Activated CD8-positive, alpha-beta memory T cell treated with anti-CD3 and anti-CD28 coated beads for 1 hour (primary cell): ENCODE measurements around the gene SSBP1.
"Not testable (repeated sequence)": the region's sequence is repeated elsewhere in the genome, so short reads cannot be mapped to it uniquely, and the experiment has no call there.

Source experiments
- DNase-seq, 2 donors: peaks; one replicate each; pipeline ENCODE4 v3.0.0-alpha.2; 2020; ENCODE audit warnings: low read depth in 1 of 2; ENCODE audit errors: extremely low read depth in 1 of 2

Gene SSBP1

GRCh38 chr7:141709318-141709717 is 28.8 kb upstream of the SSBP1 start:
- no peak for DNase-seq

- no peak for DNase-seq
Measured at GRCh38 chr7:141709749-141710148, 28.4 kb upstream of the SSBP1 start.

- DNase-seq, result no peak
Measured at GRCh38 chr7:141710301-141710700, 27.9 kb upstream of the SSBP1 start.

DNA sequence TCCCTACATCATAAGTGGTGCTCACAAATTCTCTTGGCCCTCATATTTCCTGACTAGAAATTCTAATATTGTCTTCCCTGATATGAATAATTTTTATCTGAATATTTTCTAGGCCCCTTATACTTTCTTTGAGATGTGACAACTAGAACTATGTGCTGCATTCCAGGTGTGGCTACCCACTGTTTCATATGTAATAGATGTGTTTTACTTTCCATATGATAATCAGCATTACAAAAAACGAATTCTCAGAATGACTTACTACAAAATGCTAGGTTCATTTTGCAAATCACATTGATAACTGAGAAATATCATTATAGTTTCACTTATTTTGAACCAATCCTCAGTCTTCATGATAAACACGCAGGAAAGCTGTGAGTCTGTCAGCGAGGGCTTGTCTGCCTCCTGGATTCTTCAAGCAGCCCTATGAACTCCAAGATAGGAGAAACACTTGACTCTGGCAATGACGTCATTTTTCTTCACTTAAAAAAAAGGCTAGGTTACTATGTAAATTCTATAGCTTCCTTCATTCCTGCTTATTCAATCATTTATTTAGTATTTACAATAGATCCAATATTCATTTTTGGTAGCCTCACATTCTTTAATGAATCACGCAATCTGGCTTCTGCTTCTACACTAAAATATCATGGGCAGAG is 25.4 kb upstream of the SSBP1 start:
- no peak for DNase-seq

DNA sequence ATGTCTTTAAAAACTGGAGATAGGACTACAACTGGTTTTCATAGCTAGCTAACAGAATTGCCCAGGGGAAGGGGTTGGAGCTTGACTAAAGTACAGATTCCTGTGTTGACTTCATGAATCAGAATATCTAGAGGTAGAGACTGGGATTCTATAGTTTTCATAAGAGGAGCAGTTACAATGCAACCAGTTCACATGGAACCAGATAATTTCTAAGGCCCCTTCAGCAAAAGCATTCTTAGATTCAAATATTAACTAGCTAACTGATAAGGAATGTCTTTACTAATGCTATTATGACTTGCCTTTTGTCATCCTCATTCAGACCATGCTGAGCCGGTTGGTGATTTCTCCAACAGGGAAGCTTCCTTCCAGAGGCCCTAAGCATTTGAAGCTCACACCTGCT is 24.3 kb upstream of the SSBP1 start:
- DNase-seq, result no peak

DNA sequence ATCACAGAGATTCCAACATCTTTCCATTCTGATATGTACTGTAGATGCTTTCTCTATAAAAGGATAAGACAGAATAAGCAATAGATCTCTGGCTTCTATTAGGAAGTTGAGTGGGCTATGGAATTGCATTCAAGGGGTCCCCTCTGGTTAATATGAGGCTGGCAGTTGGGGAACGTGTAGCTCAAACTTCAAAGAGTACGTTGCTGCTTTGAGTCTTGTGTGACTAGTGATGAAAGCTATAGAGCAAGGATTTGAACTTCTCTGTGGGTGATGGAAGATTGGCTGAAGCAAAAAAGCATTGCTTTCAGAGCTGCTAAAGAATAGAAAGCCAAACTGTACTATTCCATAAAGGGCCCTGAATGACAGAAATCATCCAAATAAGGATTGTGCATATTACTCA is 23.6 kb upstream of the SSBP1 start:
- no peak for DNase-seq

DNA sequence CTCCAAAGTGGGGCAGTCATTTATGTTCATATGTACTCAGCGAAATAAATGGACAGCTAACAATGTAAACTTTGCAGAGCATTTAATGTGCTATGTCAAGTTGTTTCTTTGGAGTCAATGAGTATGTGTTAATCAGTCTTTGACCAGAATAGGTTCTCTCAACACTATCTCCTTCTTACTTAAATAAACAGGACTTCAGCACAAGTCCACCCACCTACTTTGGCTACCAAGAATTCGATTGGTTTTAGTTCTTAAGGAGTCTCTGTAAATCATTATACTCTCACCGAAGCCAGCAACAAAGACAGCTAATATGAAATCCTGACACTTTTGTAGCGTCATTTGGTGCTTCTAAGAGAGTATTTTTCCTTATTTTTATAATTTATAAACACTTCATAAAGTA is 23.1 kb upstream of the SSBP1 start:
- no peak for DNase-seq

DNA sequence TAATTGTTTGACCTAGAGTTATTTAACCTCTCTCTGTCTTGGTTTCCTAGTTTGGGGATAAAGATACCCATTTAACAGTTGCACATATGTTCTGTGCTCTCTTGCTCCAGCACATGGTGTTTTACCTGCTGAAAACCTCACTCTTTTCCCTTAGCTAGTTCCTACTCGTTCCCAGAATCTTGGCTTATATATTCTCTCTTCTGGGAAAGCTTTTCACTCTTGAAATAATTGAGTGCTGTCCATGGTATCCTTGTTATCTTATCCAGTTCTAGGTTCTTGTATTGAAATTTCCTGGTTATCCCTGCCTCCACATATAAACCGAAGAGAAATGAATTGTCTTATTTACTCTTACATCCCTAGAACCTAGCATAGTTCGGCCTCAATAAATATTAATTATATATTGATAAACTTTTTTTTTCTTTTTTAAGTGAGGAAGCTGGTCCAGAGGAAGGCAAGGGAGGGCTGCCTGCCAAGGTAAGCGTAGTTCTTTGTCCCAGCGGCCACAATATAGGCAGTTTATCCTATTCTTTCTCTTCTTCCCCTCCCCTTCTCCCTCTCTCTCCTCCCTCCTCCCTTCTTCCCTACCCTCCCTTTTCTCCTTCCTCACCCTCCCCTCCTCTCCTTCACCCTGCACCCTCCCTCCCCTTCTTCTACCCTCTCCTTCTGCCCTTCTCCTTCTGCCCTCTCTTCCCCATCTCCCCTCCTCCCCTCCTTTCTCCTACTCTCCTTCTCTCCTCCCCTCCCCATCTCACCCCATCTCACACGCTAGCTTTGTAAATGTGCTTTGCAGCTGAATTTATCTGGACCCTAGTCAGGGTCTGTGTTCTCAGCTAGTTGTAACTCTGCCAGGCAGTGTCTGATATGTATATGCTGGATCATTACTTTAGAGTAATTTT is 22.1 kb upstream of the SSBP1 start:
- DNase-seq, result no peak

GRCh38 chr7:141717450-141717849 is 20.7 kb upstream of the SSBP1 start:
- no peak for DNase-seq

DNA sequence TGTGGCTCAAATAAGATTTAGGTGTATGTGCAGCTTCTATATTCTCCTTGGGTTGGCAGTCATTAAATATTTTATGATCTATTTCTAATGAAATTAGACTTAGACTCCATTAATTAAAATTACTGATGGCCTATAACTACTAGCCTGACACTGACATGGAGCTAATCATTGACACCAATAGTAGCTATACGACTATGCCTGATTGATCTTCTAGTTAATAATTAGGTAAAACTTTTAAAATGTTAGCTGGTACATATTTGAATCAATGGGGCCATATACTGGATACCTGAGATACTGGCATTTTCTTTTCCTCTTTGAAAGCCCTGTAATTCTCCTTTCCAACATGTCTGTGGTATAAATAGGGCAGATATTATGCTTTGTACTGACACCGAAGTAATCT is 15.6 kb upstream of the SSBP1 start:
- no peak for DNase-seq

DNA sequence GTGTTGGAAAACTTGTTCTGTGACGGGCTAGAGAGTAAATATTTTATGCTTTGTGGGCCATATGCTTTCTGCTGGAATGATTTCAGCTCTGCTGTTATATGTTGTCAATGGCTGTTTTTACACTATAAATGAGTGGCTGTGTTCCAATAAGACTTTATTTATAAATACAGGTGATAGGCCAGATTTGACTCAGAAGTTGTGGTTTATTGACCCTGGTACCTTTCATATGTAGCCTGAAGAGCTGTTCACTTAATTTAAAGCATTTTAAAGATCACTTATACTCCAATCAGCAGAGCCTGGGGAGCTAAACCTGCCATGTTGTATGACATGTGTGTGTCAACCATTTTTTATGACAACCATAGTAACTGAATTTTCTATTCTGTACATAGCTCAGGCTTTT is 9.1 kb upstream of the SSBP1 start:
- no peak for DNase-seq

GRCh38 chr7:141731476-141732149 is 6.5 kb upstream of the SSBP1 start:
- DNase-seq, result no peak

- DNase-seq, result no peak
Measured at GRCh38 chr7:141737118-141737835, 881 bp upstream of the SSBP1 start.

DNA sequence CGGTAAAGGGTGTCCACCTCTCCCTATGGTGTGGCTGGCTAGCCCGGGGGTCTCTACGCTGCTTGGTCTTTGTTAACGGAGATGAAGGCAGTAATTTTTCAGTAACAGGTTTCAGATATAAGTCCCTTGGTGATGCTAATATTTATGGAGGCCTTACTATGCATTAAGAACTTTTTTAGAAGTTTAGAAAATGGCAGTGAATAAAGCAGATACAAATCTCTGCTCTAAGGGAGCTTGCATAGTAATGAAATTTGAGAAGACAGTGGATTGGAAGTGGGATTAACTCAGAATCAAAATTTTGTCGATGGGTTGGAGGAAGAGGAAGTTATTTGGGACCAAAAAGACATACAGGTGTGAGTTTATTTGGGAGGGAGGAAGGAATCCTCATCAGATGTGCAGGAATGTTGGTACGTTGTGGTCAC is 445 bp downstream of the SSBP1 start:
- no peak for DNase-seq

DNA sequence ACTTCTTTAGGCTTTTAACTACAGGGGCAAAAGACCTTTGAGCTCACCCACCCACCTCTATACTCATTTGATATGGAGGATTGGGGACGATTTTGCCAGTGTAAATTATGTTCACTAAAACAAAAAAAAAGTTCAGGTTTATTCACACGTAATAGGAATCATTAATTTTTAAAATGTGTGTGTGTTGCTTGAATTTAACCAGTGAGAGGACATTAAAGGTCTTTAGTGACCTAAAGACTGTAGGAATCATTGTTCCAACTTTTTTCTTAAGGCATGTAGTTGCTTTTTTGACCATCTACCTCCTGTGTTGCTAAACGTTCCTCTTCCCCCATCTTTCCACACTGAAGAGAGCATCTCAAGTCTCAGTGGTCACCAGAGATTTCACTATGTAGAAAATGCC is 1.1 kb downstream of the SSBP1 start:
- no peak for DNase-seq

DNA sequence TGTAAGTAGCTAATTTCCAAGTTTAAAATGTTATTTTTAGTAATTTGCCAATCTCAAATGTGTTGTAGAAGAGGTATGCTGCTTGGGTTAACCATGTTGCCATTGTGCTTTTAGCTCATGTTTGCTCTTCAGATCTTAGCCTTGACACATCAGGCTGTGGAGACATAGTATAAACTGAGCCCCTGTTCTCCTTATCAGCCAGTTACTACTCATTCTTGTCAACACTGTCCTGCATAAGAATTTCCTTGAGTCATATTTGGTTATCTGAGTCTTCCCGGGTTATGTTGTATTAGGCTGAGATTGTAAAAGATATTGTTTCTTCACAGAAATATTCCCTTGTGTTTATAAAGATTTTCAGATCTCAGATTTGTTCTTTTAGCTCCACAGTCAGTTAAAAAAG is 4.1 kb downstream of the SSBP1 start:
- no peak for DNase-seq

DNA sequence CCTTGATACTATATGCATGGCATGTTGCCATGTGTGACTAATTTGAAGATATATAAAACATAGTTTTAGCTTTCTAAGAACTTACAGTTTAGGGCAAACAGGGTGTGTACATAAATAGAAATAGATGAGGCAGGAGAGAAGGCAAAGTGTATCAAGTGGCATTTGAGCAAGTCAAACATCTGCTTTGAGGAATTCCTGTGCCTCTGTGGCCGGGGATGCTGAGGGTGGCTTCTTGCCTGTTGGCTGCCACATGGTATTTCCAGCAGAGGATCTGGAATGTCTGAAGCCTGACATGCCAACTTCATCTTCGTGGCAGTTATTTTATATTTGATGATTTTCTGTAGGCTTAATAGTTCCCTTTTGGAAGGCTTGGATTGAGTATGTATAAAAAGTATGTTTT is 6.0 kb downstream of the SSBP1 start:
- DNase-seq, result no peak

GRCh38 chr7:141748396-141748795 is 10.2 kb downstream of the SSBP1 start:
- no peak for DNase-seq

GRCh38 chr7:141751904-141752303 is 13.7 kb downstream of the SSBP1 start:
- DNase-seq, result not testable (repeated sequence)

- DNase-seq, result no peak
Measured at GRCh38 chr7:141752634-141753033, 14.5 kb downstream of the SSBP1 start.

DNA sequence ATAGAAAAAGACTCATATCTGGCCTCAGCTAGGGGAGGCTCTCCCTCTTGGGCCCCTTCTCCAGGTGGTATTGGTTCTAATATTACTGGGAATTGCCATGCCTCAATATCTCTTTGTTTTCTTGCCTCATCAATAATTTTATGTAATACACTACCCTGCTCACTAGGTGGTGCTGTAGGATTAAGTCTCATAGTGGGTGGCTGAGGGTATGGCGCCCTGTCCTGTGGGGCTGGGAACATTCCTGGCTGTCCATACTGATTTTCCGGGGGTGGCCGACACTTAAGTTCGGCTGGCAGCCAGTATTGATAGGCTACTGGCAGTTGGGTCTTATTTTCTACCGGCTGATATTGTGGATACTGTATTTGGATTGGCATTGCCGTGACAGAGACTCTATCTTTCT is 16.8 kb downstream of the SSBP1 start:
- DNase-seq, result no peak
